Smooth muscle cell (in vitro differentiated cells): Measurements from ENCODE around the gene HRH1. TPM values are rescaled to one million over a fixed set of nuclear protein-coding genes. Genes with fewer than 3 reads are reported as not detected.
"Not testable (repeated sequence)": the region's sequence is repeated elsewhere in the genome, so short reads cannot be mapped to it uniquely, and the experiment has no call there.

Experiments used
- DNase-seq: peaks from one replicate; lab custom pipeline; 2025; ENCODE audit not compliant: unreplicated experiment; lab: John Stamatoyannopoulos, UW
- H2AFZ ChIP-seq: fragments of 200-600 bp; sonication (generic); 2 replicates; pipeline ENCODE4 v1.6.0; 2016; ENCODE audit warnings: antibody characterized with exemption, low read depth, mild to moderate bottlenecking
- H3F3A ChIP-seq: fragments of 200-600 bp; sonication (generic); 2 replicates; pipeline ENCODE4 v1.6.0; 2017; ENCODE audit warnings: antibody characterized with exemption, low read depth
- H3K27ac ChIP-seq: fragments of 200-600 bp; sonication (generic); 2 replicates; pipeline ENCODE4 v1.5.1; 2016; ENCODE audit warnings: low read depth, mild to moderate bottlenecking
- H3K27me3 ChIP-seq: fragments of 200-600 bp; sonication (generic); 2 replicates; pipeline ENCODE4 v1.6.1; 2016; ENCODE audit warnings: low read depth, mild to moderate bottlenecking
- H3K36me3 ChIP-seq: fragments of 200-600 bp; sonication (generic); 2 replicates; pipeline ENCODE4 v1.5.1; 2016; ENCODE audit warnings: low read depth
- H3K4me1 ChIP-seq: fragments of 200-600 bp; sonication (generic); 2 replicates; pipeline ENCODE4 v1.5.1; 2016; ENCODE audit warnings: low read depth
- H3K4me2 ChIP-seq: fragments of 200-600 bp; sonication (generic); 2 replicates; pipeline ENCODE4 v1.6.0; 2016; ENCODE audit warnings: mild to moderate bottlenecking
- H3K4me3 ChIP-seq: fragments of 200-600 bp; sonication (generic); 2 replicates; pipeline ENCODE4 v1.5.1; 2016; ENCODE audit warnings: mild to moderate bottlenecking
- H3K79me2 ChIP-seq: fragments of 200-600 bp; sonication (generic); 2 replicates; pipeline ENCODE4 v1.6.0; 2016; ENCODE audit warnings: low read depth, mild to moderate bottlenecking
- H3K9ac ChIP-seq: fragments of 200-600 bp; sonication (generic); 2 replicates; pipeline ENCODE4 v1.6.0; 2016; ENCODE audit warnings: low read depth
- H3K9me3 ChIP-seq: fragments of 200-600 bp; sonication (generic); replicated peaks from 2 replicates; pipeline ENCODE4 v1.5.1; 2016; ENCODE audit warnings: low read depth
- H4K20me1 ChIP-seq: fragments of 200-600 bp; sonication (generic); 2 replicates; pipeline ENCODE4 v1.6.0; 2016; ENCODE audit warnings: low read depth
- WGBS: methylation state at CpG from one replicate; pipeline ENCODE4 v1.1.7; 2016; ENCODE audit warnings: low lambda C conversion rate; 5-methylcytosine and 5-hydroxymethylcytosine counted together
- polyA plus RNA-seq: library from polyadenylated mRNA; unstranded; fragments of >200 nt; fragmentation: Nextera tagmentation; extraction: Ambion mirVana; gene quantifications from 2 replicates; pipeline ENCODE4 v1.2.1, GENCODE V29; 2016
- total RNA-seq: library from RNA; depleted of rRNA; stranded (reverse); fragments of >200 nt; gene quantifications from 2 replicates; pipeline ENCODE4 v1.2.3, GENCODE V29; 2014
- TF ChIP-seq, protein P1 (sequence below): fragments of 200-600 bp; sonication (generic); IDR thresholded peaks from 2 replicates; pipeline ENCODE4 v1.5.1; 2017; ENCODE audit warnings: borderline replicate concordance, mild to moderate bottlenecking, antibody characterized with exemption; ENCODE audit not compliant: insufficient read depth, poor library complexity, severe bottlenecking

The HRH1 gene
- total and polyA plus RNA-seq, 2 experiments from 2014 or later = 7.3 to 9.9 TPM

GRCh38 chr3:11250902-11251806, 96.9 kb downstream of the HRH1 start:
- H3K4me2 ChIP-seq = no peak overlapping the region
- WGBS = 70% methylated on average over 10 of the region's 10 CpGs
- no peak for DNase-seq
- no peaks in the 10 kb centered on the region for H3K9me3 ChIP-seq
- no peak overlapping the region for H3K9ac ChIP-seq
- no peak overlapping the region for H2AFZ ChIP-seq
- no peaks in the 10 kb centered on the region for H3K79me2 ChIP-seq
- H4K20me1 ChIP-seq = no peaks in the 10 kb centered on the region
- no peaks in the 10 kb centered on the region for H3K27me3 ChIP-seq
- H3F3A ChIP-seq = no peaks in the 10 kb centered on the region
- no peaks in the 10 kb centered on the region for H3K36me3 ChIP-seq
- no peak overlapping the region for H3K4me3 ChIP-seq
- TF ChIP-seq, protein P1, sequence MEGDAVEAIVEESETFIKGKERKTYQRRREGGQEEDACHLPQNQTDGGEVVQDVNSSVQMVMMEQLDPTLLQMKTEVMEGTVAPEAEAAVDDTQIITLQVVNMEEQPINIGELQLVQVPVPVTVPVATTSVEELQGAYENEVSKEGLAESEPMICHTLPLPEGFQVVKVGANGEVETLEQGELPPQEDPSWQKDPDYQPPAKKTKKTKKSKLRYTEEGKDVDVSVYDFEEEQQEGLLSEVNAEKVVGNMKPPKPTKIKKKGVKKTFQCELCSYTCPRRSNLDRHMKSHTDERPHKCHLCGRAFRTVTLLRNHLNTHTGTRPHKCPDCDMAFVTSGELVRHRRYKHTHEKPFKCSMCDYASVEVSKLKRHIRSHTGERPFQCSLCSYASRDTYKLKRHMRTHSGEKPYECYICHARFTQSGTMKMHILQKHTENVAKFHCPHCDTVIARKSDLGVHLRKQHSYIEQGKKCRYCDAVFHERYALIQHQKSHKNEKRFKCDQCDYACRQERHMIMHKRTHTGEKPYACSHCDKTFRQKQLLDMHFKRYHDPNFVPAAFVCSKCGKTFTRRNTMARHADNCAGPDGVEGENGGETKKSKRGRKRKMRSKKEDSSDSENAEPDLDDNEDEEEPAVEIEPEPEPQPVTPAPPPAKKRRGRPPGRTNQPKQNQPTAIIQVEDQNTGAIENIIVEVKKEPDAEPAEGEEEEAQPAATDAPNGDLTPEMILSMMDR = no peak
- H3K27ac ChIP-seq = no peak overlapping the region
- H3K4me1 ChIP-seq = no peaks in the 10 kb centered on the region

DNA sequence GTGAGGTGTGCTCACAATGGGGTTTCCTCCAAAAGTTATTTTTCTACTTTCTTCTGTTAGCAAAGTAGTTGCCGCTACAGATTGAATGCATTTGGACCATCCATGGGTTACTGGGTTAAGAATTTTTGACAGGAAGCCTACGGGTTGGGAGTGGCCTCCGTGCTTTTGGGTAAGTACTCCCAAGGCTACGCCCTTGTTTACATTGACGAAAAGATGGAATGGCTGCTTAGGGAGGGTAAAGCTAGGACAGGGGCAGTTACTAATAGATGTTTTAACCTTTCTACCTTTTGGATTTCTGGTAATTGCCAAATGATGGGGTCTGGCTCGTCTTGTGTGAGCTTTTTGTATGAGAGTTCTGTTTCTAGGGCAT, 97.5 kb downstream of the HRH1 start:
- TF ChIP-seq, protein P1 = no peak
- Histone ChIP-seq H3K4me1 (no peaks in the 10 kb centered on the region), H2AFZ (no peak overlapping the region), H3F3A (no peaks in the 10 kb centered on the region), H3K36me3 (no peaks in the 10 kb centered on the region), H3K9me3 (no peaks in the 10 kb centered on the region), H3K9ac (no peak overlapping the region), H4K20me1 (no peaks in the 10 kb centered on the region), H3K27ac (no peak overlapping the region), H3K79me2 (no peaks in the 10 kb centered on the region), H3K4me2 (no peak overlapping the region), H3K4me3 (no peak overlapping the region), H3K27me3 (no peaks in the 10 kb centered on the region)
- WGBS = 72% methylated on average over 6 of the region's 6 CpGs
- no peak for DNase-seq

- Histone ChIP-seq H4K20me1 (no peaks in the 10 kb centered on the region), H2AFZ (no peak overlapping the region), H3K9me3 (no peaks in the 10 kb centered on the region), H3K79me2 (no peaks in the 10 kb centered on the region), H3K27me3 (no peaks in the 10 kb centered on the region), H3K36me3 (no peaks in the 10 kb centered on the region), H3K27ac (peak overlapping the region; percentile 54), H3F3A (no peaks in the 10 kb centered on the region), H3K4me2 (no peak overlapping the region), H3K4me1 (no peaks in the 10 kb centered on the region), H3K9ac (no peak overlapping the region), H3K4me3 (no peak overlapping the region)
- 83% methylated on average over 6 of the region's 6 CpGs for WGBS
- TF ChIP-seq, protein P1 = no peak
- no peak for DNase-seq
Measured at GRCh38 chr3:11254876-11255275, 100.6 kb downstream of the HRH1 start.

DNA sequence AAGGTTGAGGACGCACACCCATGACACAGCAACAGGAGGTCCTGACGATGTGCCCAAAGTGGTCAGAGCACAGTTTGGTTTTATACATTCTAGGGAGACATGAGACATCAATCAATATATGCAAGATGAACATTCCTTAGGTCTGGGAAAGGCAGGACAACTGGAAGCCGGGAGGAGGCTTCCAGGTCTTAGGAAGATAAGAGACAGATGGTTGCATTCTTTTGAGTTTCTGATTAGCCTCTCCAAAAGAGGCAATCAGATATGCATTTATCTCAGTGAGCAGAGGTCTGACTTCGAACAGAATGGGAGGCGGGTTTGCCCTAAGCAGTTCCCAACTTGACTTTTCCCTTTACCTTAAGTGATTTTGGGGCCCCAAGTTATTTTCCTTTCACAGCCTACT, 101.2 kb downstream of the HRH1 start:
- peak overlapping the region; percentile 54 for H3K27ac ChIP-seq
- not testable (repeated sequence) for H3K9me3 ChIP-seq, DNase-seq, H3K79me2 ChIP-seq, H3K9ac ChIP-seq, H3K36me3 ChIP-seq, H4K20me1 ChIP-seq, H3K4me3 ChIP-seq, H3K4me2 ChIP-seq, H3F3A ChIP-seq, H3K27me3 ChIP-seq, H3K4me1 ChIP-seq, H2AFZ ChIP-seq
- WGBS = 67% methylated on average over 5 of the region's 5 CpGs
